Parietal lobe (tissue), 2 donors: Measurements from ENCODE around the gene POTEJ. TPM values are rescaled to one million over a fixed set of nuclear protein-coding genes. Genes with fewer than 3 reads are reported as not detected.

Experiments used
- small RNA-seq: library from RNA; depleted of rRNA; stranded (forward); fragments of <200 nt; gene quantifications from one replicate; pipeline ENCODE3, GENCODE V24; 2014; ENCODE audit warnings: low replicate concordance
- total RNA-seq: library from RNA; depleted of rRNA; stranded (reverse); fragments of >200 nt; gene quantifications from one replicate; pipeline ENCODE4 v1.2.3, GENCODE V29; 2014

Gene POTEJ
- not detected for total RNA-seq

GRCh38 chr2:130611140-130611539, at the start of gene POTEJ:
Gene POTEJ, plus strand, starts transcription at chr2:130611440. Its CDS starts 93 bp downstream, at chr2:130611533.

DNA sequence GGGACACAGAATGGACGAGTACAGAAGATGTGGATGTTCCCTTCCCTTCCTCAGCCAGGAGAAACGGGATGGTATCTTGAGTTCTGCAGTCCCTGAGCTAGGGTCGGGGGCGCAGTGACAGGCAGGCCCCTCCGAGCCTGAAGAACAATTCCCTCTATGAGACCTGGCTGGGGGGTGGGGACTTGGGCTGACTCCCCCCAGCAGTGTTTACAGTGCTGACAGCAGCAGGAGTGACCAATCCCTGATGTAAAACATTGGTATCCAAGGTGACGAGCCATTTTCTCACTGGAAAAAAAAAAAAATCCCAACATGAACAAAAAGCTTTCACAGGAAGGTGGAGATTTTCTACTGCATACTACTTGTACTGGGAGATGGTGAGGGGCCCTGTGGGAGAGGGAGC, 11.8 kb upstream of the POTEJ start, which contains the start of gene CFC1:
TSS of gene CFC1 (minus strand) at position 183 of the 400 bp plus-strand sequence. CDS start 288 bp downstream, outside the sequence.

Small RNAs within 50 kb of the gene (small RNA-seq; reads per million reads assigned to genes)
- gene RF00017, result not detected
- gene RNU6-848P, result not detected

Other genes with a start within 250 kb of the POTEJ start
- 0.31 TPM for gene POTEI, start 102.1 kb upstream of the POTEJ start, total RNA-seq
- not detected for gene CFC1B, start 90.2 kb upstream of the POTEJ start, total RNA-seq
- gene CFC1, start 11.9 kb upstream of the POTEJ start, total RNA-seq, result not detected
- gene GPR148, start 117.6 kb downstream of the POTEJ start, total RNA-seq, result not detected
- gene AMER3, start 144.1 kb downstream of the POTEJ start, total RNA-seq, result 45.4 TPM
- 47.9 TPM for gene ARHGEF4, start 225.5 kb downstream of the POTEJ start, total RNA-seq